NCI-H524 treated with DMSO at 0.1 percent for 48 hours (cell line): ENCODE results near the gene VPS9D1.

ENCODE experiments used
- DNase-seq: peaks from one replicate; lab custom pipeline; 2025; lab: John Stamatoyannopoulos, UW

The VPS9D1 gene

GRCh38 chr16:89732142-89732917 is 11.6 kb upstream of the VPS9D1 start:
- no peak for DNase-seq

GRCh38 chr16:89730610-89731234 is 10.0 kb upstream of the VPS9D1 start:
- no peak for DNase-seq

- DNase-seq: no peak
These were observed 9.3 kb upstream of the VPS9D1 start for GRCh38 chr16:89729863-89730593.

GRCh38 chr16:89729293-89729692 is 8.6 kb upstream of the VPS9D1 start:
- no peak for DNase-seq

- DNase-seq: no peak
These were observed 6.9 kb upstream of the VPS9D1 start for GRCh38 chr16:89727406-89728120.

GRCh38 chr16:89723279-89724250 is 2.9 kb upstream of the VPS9D1 start:
- no peak for DNase-seq

- DNase-seq: no peak
These were observed 1.9 kb upstream of the VPS9D1 start for GRCh38 chr16:89722392-89723278.

GRCh38 chr16:89721546-89722391 is 1.1 kb upstream of the VPS9D1 start:
- no peak for DNase-seq

- no peak for DNase-seq
These were observed 216 bp downstream of the VPS9D1 start for GRCh38 chr16:89720551-89720812.

GRCh38 chr16:89717688-89718505 is 2.8 kb downstream of the VPS9D1 start:
- no peak for DNase-seq

- DNase-seq: no peak
These were observed 3.6 kb downstream of the VPS9D1 start for GRCh38 chr16:89716916-89717687.

- DNase-seq: no peak
These were observed 4.2 kb downstream of the VPS9D1 start for GRCh38 chr16:89716493-89716892.

- no peak for DNase-seq
These were observed 8.4 kb downstream of the VPS9D1 start for GRCh38 chr16:89712274-89712781.

- no peak for DNase-seq
These were observed 9.0 kb downstream of the VPS9D1 start for GRCh38 chr16:89711601-89712273.

- no peak for DNase-seq
These were observed 9.8 kb downstream of the VPS9D1 start for GRCh38 chr16:89710709-89711564.
